ENCODE results near the gene PDE6D.

PDE6D gene

GRCh38 chr2:231780909-231781797 is at the start of gene PDE6D:
Gene PDE6D, minus strand, starts transcription at chr2:231781282. Its CDS starts 168 bp downstream, at chr2:231781114.
- DNase-seq = peak; percentile 90 to 97

GRCh38 chr2:231821908-231822307 is 40.8 kb upstream of the PDE6D start:
- DNase-seq = no peak

GRCh38 chr2:231820786-231821303 is 39.8 kb upstream of the PDE6D start:
- DNase-seq = no peak

GRCh38 chr2:231819447-231820042 is 38.5 kb upstream of the PDE6D start:
- DNase-seq = no peak

- no peak for DNase-seq
Observed at GRCh38 chr2:231816327-231817026, 35.4 kb upstream of the PDE6D start.

GRCh38 chr2:231810905-231811304 is 29.8 kb upstream of the PDE6D start:
- DNase-seq = no peak

- DNase-seq = no peak
Observed at GRCh38 chr2:231807020-231807419, 25.9 kb upstream of the PDE6D start.

- no peak for DNase-seq
Observed at GRCh38 chr2:231803501-231804138, 22.5 kb upstream of the PDE6D start.

- DNase-seq = no peak
Observed at GRCh38 chr2:231800493-231801091, 19.5 kb upstream of the PDE6D start.

- DNase-seq = no peak
Observed at GRCh38 chr2:231795525-231796327, 14.6 kb upstream of the PDE6D start.

GRCh38 chr2:231794383-231794782 is 13.3 kb upstream of the PDE6D start:
- DNase-seq = no peak

GRCh38 chr2:231791107-231791506 is 10.0 kb upstream of the PDE6D start:
- no peak for DNase-seq

GRCh38 chr2:231786917-231787292 is 5.8 kb upstream of the PDE6D start:
- no peak for DNase-seq

GRCh38 chr2:231786177-231786916 is 5.3 kb upstream of the PDE6D start, which contains the start of gene COPS7B:
Gene COPS7B, plus strand, starts transcription at chr2:231786445. Its CDS starts 2,126 bp downstream, at chr2:231788571.
- DNase-seq = peak; percentile 74 to 79

GRCh38 chr2:231785822-231786176 is 4.7 kb upstream of the PDE6D start:
- DNase-seq = no peak

- no peak for DNase-seq
Observed at GRCh38 chr2:231785413-231785812, 4.3 kb upstream of the PDE6D start.

GRCh38 chr2:231781798-231782726 is 980 bp upstream of the PDE6D start:
- DNase-seq = no peak

GRCh38 chr2:231780123-231780908 is 766 bp downstream of the PDE6D start:
- DNase-seq = no peak

All from NCI-H1930 (cell line).